ENCODE data around the gene CDC42EP3. TPM values are rescaled to one million over a fixed set of nuclear protein-coding genes. Genes with fewer than 3 reads are reported as not detected.

CDC42EP3 gene, protein sequence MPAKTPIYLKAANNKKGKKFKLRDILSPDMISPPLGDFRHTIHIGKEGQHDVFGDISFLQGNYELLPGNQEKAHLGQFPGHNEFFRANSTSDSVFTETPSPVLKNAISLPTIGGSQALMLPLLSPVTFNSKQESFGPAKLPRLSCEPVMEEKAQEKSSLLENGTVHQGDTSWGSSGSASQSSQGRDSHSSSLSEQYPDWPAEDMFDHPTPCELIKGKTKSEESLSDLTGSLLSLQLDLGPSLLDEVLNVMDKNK
- polyA plus RNA-seq (2012; ENCODE audit: insufficient read depth, insufficient read length, low read depth), result 131 TPM

DNA sequence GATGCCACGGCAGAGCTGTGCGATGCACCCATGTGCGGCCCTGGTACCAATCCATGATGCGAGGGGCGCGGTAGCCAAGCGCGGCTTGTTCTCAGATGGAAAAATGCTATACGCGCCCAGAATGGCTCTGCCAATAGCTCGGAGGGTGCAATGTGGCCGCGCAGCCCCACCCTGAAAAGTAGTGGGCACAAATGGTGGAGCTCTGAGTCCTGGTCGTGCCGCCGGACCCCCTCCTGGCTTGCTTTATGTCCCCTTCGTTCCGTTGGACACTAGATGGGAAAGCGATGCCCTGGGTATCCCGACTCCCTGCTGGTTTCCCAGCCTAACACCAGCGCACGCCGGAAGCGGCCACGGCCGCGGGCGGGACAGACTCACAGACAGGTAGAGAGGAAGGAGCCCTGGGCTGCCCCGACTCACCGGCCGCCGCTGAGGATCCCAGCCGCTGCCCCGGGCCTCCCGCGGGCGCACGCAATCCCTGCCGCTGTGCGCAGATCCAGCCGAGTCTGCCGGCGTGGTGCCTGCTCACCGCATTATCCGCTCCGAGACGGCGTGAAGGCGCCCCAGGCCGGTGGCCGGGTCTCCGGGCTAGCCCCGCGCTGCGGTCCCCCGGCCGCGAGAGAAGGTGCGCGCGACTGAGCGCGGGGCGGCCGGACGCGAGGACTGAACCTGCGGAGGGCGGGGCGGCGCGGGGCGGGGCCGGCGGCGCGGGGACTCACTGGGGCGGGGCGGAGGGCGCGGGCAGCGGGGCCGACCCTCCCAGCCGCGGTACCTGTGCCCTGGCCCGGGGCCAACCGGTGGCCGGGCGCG lies at the start of gene CDC42EP3:
CDC42EP3 (minus strand) TSS at position 634 of the 807 bp plus-strand sequence. CDS start 25,055 bp downstream, outside the sequence.
- H3K4me1 ChIP-seq, result peaks cover 6% of the 10 kb centered on the region

DNA sequence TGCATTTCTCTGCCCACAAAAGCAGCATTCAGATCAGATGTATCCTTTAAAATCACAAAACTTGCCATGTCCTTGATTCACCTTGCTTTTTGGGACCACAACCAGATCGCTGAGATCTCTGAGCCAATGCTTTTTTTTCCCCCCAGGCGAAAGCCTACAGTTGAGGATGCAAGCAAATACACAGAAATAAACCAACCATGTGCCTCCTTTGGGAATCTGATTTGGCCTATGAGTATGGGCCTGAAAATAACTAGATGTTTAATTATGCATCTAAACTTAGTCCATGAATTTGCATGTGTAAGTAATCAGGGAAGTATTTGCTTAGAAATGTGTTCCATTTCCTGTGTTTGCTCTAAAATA lies 49.7 kb upstream of the CDC42EP3 start:
- TF ChIP-seq, protein P1, sequence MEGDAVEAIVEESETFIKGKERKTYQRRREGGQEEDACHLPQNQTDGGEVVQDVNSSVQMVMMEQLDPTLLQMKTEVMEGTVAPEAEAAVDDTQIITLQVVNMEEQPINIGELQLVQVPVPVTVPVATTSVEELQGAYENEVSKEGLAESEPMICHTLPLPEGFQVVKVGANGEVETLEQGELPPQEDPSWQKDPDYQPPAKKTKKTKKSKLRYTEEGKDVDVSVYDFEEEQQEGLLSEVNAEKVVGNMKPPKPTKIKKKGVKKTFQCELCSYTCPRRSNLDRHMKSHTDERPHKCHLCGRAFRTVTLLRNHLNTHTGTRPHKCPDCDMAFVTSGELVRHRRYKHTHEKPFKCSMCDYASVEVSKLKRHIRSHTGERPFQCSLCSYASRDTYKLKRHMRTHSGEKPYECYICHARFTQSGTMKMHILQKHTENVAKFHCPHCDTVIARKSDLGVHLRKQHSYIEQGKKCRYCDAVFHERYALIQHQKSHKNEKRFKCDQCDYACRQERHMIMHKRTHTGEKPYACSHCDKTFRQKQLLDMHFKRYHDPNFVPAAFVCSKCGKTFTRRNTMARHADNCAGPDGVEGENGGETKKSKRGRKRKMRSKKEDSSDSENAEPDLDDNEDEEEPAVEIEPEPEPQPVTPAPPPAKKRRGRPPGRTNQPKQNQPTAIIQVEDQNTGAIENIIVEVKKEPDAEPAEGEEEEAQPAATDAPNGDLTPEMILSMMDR (IDR thresholded peaks at IDR 0.05; ENCODE audit: low read depth, low read length), result no peak
- peaks cover 7% of the 10 kb centered on the region for H3K9me3 ChIP-seq
- no peaks in the 10 kb centered on the region for H3K4me1 ChIP-seq
- H3K36me3 ChIP-seq, result no peaks in the 10 kb centered on the region
- no peak overlapping the region for H3K4me3 ChIP-seq (ENCODE audit: low read depth, low read length)
- no peak for DNase-seq
- H3K27me3 ChIP-seq, result no peaks in the 10 kb centered on the region

More for the DNA sequence above, at the start of gene CDC42EP3:
- TF ChIP-seq, protein P1 (IDR thresholded peaks at IDR 0.05; ENCODE audit: low read depth, low read length), result no peak
- no peaks in the 10 kb centered on the region for H3K9me3 ChIP-seq
- peaks cover 27% of the 10 kb centered on the region for H3K36me3 ChIP-seq
- peak; percentile 88 for DNase-seq
- H3K27me3 ChIP-seq, result no peaks in the 10 kb centered on the region
- H3K4me3 ChIP-seq (ENCODE audit: low read depth, low read length), result peak within 1 kb of the TSS; percentile 94

DNA sequence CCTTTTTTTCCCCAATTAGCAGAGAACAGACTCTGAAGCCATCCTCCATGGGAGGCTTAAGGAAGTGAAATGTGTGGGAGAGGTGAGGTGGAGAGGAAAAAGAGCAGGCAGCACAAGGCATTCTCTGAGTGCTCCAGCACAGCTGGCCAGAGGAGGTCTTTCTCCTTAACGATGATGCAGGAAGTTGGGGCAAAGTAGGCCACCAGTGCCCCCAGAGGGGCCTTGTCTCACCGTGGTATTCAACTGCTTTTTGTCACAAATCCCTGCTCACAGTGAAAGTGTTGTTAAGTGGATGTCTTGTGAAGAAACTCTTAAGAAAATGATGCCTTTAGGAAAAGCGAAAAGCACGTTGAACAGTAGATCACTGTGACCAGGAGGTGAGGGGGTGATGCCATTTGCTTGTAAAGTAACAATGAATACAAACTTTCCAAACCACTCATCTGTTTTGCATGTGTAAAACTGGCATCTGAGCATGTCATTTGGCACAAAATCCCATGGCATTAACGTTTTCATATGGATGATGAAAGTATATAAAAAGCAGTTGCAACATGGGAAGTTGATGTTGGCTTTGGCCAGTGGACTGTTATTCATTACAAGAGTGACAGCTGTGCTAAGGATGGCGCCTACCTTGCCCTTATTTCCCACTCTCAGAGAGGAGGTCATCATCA lies 49.2 kb upstream of the CDC42EP3 start:
- Histone ChIP-seq H3K4me1 (no peaks in the 10 kb centered on the region), H3K36me3 (no peaks in the 10 kb centered on the region), H3K27me3 (no peaks in the 10 kb centered on the region), H3K9me3 (peaks cover 7% of the 10 kb centered on the region), H3K4me3 (ENCODE audit: low read depth, low read length) (no peak overlapping the region)
- TF ChIP-seq, protein P1 (IDR thresholded peaks at IDR 0.05; ENCODE audit: low read depth, low read length), result no peak
- no peak for DNase-seq

DNA sequence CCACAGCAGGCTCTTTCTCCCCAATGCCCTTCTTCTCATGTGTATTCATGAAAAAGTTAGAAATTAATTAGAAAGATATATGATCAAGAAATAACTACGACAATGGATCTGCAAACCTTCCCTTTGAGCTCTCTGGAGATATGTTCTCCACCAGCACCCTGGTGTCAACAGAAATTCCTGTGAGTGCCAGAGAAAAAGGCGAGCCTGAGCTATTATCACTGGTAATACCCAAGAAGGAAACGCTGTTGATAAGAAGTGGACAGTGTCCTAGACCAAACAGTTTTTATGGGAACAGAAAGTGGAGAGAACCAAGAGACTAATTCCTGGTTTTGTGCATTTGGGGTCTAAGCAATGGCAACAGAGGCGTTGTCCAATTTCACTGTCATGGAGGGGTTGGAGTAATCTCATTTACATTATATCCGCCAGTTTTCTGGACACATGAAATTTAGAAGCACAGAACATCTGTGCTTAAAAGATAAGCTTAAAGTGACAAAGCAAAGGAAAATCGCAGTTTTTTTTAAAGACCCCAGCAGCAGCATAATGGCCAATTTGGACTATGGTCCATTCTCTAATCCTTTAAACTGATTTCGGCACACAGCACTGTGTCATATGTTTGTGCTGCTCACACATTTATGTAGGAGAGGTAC lies 47.2 kb upstream of the CDC42EP3 start:
- Histone ChIP-seq H3K36me3 (no peaks in the 10 kb centered on the region), H3K9me3 (peaks cover 5% of the 10 kb centered on the region), H3K4me1 (no peaks in the 10 kb centered on the region), H3K27me3 (no peaks in the 10 kb centered on the region), H3K4me3 (ENCODE audit: low read depth, low read length) (no peak overlapping the region)
- no peak for DNase-seq
- TF ChIP-seq, protein P1 (IDR thresholded peaks at IDR 0.05; ENCODE audit: low read depth, low read length), result no peak

DNA sequence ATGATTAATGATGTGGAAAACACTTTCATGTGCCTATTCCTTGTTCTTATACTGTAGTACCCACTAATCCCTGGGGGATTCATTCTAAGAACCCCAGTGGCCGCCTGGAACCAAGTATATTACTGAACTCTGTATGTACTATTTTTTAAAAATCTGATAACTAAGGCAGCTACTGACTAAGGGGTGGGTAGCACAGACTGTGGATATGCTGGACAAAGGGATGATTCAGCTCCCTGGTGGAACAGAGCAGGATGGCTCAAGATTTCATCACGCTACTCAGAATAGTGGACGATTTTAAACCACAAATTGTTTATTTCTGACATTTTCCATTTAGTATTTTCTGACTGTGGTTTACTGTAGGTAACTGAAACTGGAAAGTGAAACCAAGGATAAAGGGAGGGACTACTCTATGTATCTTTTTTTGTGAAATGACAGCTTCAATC lies 41.8 kb upstream of the CDC42EP3 start:
- Histone ChIP-seq H3K4me1 (no peaks in the 10 kb centered on the region), H3K27me3 (no peaks in the 10 kb centered on the region), H3K4me3 (ENCODE audit: low read depth, low read length) (no peak overlapping the region), H3K9me3 (no peaks in the 10 kb centered on the region), H3K36me3 (no peaks in the 10 kb centered on the region)
- no peak for DNase-seq
- TF ChIP-seq, protein P1 (IDR thresholded peaks at IDR 0.05; ENCODE audit: low read depth, low read length), result no peak

All from BE2C (cell line).